ENCODE data around the gene TRAPPC1. TPM values are rescaled to one million over a fixed set of nuclear protein-coding genes. Genes with fewer than 3 reads are reported as not detected.

TRAPPC1 gene
- polyA plus RNA-seq, 4 donors, result 103 to 152 (median 118) TPM

- peak in 1 of 2 donors; percentile 44 for DNase-seq
- H3K27ac ChIP-seq (ENCODE audit: low read depth in 1 of 3, low read length in 2 of 3), result peak overlapping the region in 2 of 3 donors; percentile 75 to 78
- peaks cover 4 to 24% (median 6%) of the 10 kb centered on the region in 3 donors for H3K36me3 ChIP-seq (ENCODE audit: control insufficient read depth in 3 of 3, insufficient read depth in 2 of 3, low read depth in 1 of 3, low read length in 3 of 3)
- H3K9me3 ChIP-seq (ENCODE audit: control insufficient read depth in 2 of 2, insufficient read depth in 1 of 2, low read depth in 1 of 2, low read length in 1 of 2), result no peaks in the 10 kb centered on the region
- WGBS, 3 donors, result 0 to 1% (median 1%) methylated on average over 16 to 17 of the region's 17 CpGs
- H3K4me1 ChIP-seq (ENCODE audit: control insufficient read depth in 3 of 3, insufficient read depth in 2 of 3, low read depth in 1 of 3, low read length in 2 of 3), result peaks cover 0 to 21% (median 13%) of the 10 kb centered on the region in 3 donors
- no peak for FAIRE-seq
- peak overlapping the region; percentile 55 to 97 (median 61) for H3K4me3 ChIP-seq (ENCODE audit: low read depth in 1 of 3, low read length in 3 of 3)
- peaks cover 0 to 9% (median 0%) of the 10 kb centered on the region in 3 donors for H3K27me3 ChIP-seq (ENCODE audit: control insufficient read depth in 3 of 3, insufficient read depth in 3 of 3, low read length in 3 of 3)
Observed at GRCh38 chr17:7932483-7932891, 741 bp upstream of the TRAPPC1 start.

DNA sequence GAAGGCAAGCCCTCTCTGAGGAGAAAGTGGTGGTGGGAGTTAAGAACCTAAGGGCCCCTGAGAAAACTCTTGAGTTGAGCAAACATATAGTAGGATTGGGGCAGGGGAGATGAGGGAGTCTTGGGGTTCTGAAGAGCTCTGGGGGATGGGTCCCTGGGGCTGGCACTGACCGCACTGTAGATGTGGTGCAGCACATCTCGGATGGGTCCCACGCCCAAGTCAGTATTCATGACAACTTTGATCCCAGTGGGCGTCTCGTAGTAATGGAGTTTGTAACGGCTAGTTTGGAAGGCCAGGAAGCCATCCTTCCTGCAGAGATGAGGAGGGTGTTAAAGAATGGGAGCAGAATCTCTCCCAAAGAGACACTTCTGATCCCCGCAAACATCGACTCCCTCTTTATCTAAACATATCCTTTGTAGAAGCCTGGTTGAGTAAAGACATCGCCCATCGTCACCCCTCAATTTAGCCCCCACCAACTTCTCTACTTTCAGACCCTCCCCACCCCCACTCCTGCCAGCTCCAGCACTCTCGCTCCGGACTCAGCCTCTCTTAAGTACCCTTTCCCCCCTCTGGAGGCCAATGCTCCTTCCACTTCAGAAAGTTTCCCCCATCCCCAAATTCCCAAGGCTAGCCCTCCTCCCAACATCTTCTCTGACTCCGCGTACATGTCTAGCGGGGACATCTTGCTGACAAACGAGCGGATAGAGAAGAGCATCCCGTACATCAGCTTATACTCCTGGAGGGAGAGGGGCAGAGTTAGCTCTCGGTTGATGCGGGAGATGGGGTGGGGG is 710 bp downstream of the TRAPPC1 start:
- Histone ChIP-seq H3K27me3 (ENCODE audit: control insufficient read depth in 3 of 3, insufficient read depth in 3 of 3, low read length in 3 of 3) (peaks cover 0 to 9% (median 0%) of the 10 kb centered on the region in 3 donors), H3K9me3 (ENCODE audit: control insufficient read depth in 2 of 2, insufficient read depth in 1 of 2, low read depth in 1 of 2, low read length in 1 of 2) (no peaks in the 10 kb centered on the region), H3K36me3 (ENCODE audit: control insufficient read depth in 3 of 3, insufficient read depth in 2 of 3, low read depth in 1 of 3, low read length in 3 of 3) (peaks cover 0 to 14% (median under 1%) of the 10 kb centered on the region in 3 donors), H3K4me3 (ENCODE audit: low read depth in 1 of 3, low read length in 3 of 3) (peak overlapping the region; percentile 47 to 97 (median 61)), H3K4me1 (ENCODE audit: control insufficient read depth in 3 of 3, insufficient read depth in 2 of 3, low read depth in 1 of 3, low read length in 2 of 3) (peaks cover 0 to 21% (median 13%) of the 10 kb centered on the region in 3 donors), H3K27ac (ENCODE audit: low read depth in 1 of 3, low read length in 2 of 3) (peak overlapping the region; percentile 52 to 76 (median 56))
- peak in 1 of 2 donors; percentile 5 for DNase-seq
- FAIRE-seq, result no peak
- WGBS, 3 donors, result 41 to 43% (median 41%) methylated on average over 20 of the region's 20 CpGs

GRCh38 chr17:7929158-7930023 is 2.4 kb downstream of the TRAPPC1 start, which contains the start of gene KCNAB3:
TSS of gene KCNAB3 (minus strand) at chr17:7929856. CDS start at chr17:7929435, 421 bp downstream.
- H3K4me3 ChIP-seq (ENCODE audit: low read depth in 1 of 3, low read length in 3 of 3), result peak within 1 kb of the TSS in 1 of 3 donors; percentile 29
- 37 to 81% (median 63%) methylated on average over 56 to 67 of the region's 67 CpGs for WGBS, 3 donors
- peaks cover 0 to 9% (median 0%) of the 10 kb centered on the region in 3 donors for H3K27me3 ChIP-seq (ENCODE audit: control insufficient read depth in 3 of 3, insufficient read depth in 3 of 3, low read length in 3 of 3)
- FAIRE-seq, result no peak
- H3K4me1 ChIP-seq (ENCODE audit: control insufficient read depth in 3 of 3, insufficient read depth in 2 of 3, low read depth in 1 of 3, low read length in 2 of 3), result peaks cover 0 to 21% (median 13%) of the 10 kb centered on the region in 3 donors
- H3K36me3 ChIP-seq (ENCODE audit: control insufficient read depth in 3 of 3, insufficient read depth in 2 of 3, low read depth in 1 of 3, low read length in 3 of 3), result peaks cover 0 to 9% (median 0%) of the 10 kb centered on the region in 3 donors
- no peak within 1 kb of the TSS for H3K27ac ChIP-seq (ENCODE audit: low read depth in 1 of 3, low read length in 2 of 3)
- no peaks in the 10 kb centered on the region for H3K9me3 ChIP-seq (ENCODE audit: control insufficient read depth in 2 of 2, insufficient read depth in 1 of 2, low read depth in 1 of 2, low read length in 1 of 2)
- peak; percentile 9 to 51 for DNase-seq

DNA sequence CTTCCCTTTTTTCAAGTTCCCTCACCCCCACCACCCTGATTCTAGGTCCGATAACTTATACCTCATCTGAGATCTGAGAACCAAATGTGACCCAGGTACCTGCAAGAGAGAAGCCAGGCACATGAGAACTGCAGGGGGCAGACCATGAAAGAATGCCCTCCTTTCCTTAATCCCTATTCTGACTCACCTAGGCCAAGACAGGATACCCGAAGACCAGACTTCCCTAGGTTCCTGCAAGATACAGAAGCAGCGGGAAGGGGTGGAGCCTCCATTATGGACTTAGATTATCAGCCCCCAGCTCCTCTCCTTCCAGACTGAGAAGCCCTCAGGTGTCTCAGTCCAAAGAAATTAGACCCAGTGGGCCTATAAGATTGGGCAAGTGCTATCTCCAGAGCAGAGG is 4.2 kb downstream of the TRAPPC1 start:
- no peak overlapping the region for H3K4me3 ChIP-seq (ENCODE audit: low read depth in 1 of 3, low read length in 3 of 3)
- H3K27ac ChIP-seq (ENCODE audit: low read depth in 1 of 3, low read length in 2 of 3), result no peak overlapping the region
- H3K27me3 ChIP-seq (ENCODE audit: control insufficient read depth in 3 of 3, insufficient read depth in 3 of 3, low read length in 3 of 3), result peaks cover 0 to 9% (median 0%) of the 10 kb centered on the region in 3 donors
- H3K36me3 ChIP-seq (ENCODE audit: control insufficient read depth in 3 of 3, insufficient read depth in 2 of 3, low read depth in 1 of 3, low read length in 3 of 3), result peaks cover 0 to 7% (median 0%) of the 10 kb centered on the region in 3 donors
- 81 to 84% (median 84%) methylated on average over 3 of the region's 3 CpGs for WGBS, 3 donors
- H3K4me1 ChIP-seq (ENCODE audit: control insufficient read depth in 3 of 3, insufficient read depth in 2 of 3, low read depth in 1 of 3, low read length in 2 of 3), result peaks cover 0 to 20% (median 6%) of the 10 kb centered on the region in 3 donors
- no peak for DNase-seq
- no peak for FAIRE-seq
- H3K9me3 ChIP-seq (ENCODE audit: control insufficient read depth in 2 of 2, insufficient read depth in 1 of 2, low read depth in 1 of 2, low read length in 1 of 2), result no peaks in the 10 kb centered on the region

GRCh38 chr17:7922845-7923628 is 8.7 kb downstream of the TRAPPC1 start:
- Histone ChIP-seq H3K9me3 (ENCODE audit: control insufficient read depth in 2 of 2, insufficient read depth in 1 of 2, low read depth in 1 of 2, low read length in 1 of 2) (no peaks in the 10 kb centered on the region), H3K27me3 (ENCODE audit: control insufficient read depth in 3 of 3, insufficient read depth in 3 of 3, low read length in 3 of 3) (no peaks in the 10 kb centered on the region), H3K4me3 (ENCODE audit: low read depth in 1 of 3, low read length in 3 of 3) (peak overlapping the region; percentile 24 to 60 (median 46)), H3K36me3 (ENCODE audit: control insufficient read depth in 3 of 3, insufficient read depth in 2 of 3, low read depth in 1 of 3, low read length in 3 of 3) (peaks cover 0 to 2% (median 0%) of the 10 kb centered on the region in 3 donors), H3K27ac (ENCODE audit: low read depth in 1 of 3, low read length in 2 of 3) (peak overlapping the region in 2 of 3 donors; percentile 66 to 85), H3K4me1 (ENCODE audit: control insufficient read depth in 3 of 3, insufficient read depth in 2 of 3, low read depth in 1 of 3, low read length in 2 of 3) (peaks cover 0 to 12% (median 6%) of the 10 kb centered on the region in 3 donors)
- WGBS, 3 donors, result 19 to 21% (median 19%) methylated on average over 44 to 45 of the region's 45 CpGs
- FAIRE-seq, result no peak
- peak; percentile 78 to 94 for DNase-seq

DNA sequence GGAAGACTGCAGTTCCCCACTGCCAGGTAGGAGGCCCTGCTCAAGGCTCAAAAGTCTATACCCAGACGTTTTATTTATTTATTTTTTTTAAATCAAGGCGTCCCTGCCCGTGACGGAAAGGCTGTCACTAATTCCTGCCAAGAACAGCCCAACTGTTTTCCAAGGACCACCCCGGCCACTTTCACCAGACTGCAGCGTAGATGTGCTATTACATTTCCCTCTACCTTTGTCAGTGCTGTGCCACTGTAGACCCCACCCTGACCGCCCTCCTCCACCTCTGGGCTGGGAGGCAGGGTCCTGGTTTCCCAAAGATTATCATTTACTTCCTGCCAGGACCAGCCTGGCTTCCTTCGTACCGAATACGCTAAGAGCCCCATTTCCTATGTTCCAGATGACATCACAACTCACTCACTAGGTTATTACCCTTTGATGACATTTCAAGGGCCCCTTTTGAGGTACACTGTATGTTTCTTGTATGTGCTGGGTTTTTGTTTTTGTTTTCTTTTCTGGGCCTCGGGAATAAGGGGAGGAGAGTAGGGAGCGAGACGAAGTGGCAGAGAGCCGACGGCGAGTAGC is 9.4 kb downstream of the TRAPPC1 start:
- H3K27ac ChIP-seq (ENCODE audit: low read depth in 1 of 3, low read length in 2 of 3), result peak overlapping the region in 2 of 3 donors; percentile 66 to 85
- no peak for DNase-seq

GRCh38 chr17:7916808-7917207 is 14.9 kb downstream of the TRAPPC1 start:
- WGBS, 3 donors, result 81 to 93% (median 90%) methylated on average over 2 of the region's 2 CpGs
- FAIRE-seq, result no peak
- Histone ChIP-seq H3K9me3 (ENCODE audit: control insufficient read depth in 2 of 2, insufficient read depth in 1 of 2, low read depth in 1 of 2, low read length in 1 of 2) (peaks cover 0 to 5% of the 10 kb centered on the region in 2 donors), H3K36me3 (ENCODE audit: control insufficient read depth in 3 of 3, insufficient read depth in 2 of 3, low read depth in 1 of 3, low read length in 3 of 3) (peaks cover 0 to 10% (median 0%) of the 10 kb centered on the region in 3 donors), H3K4me1 (ENCODE audit: control insufficient read depth in 3 of 3, insufficient read depth in 2 of 3, low read depth in 1 of 3, low read length in 2 of 3) (peaks cover 0 to 18% (median 0%) of the 10 kb centered on the region in 3 donors), H3K27ac (ENCODE audit: low read depth in 1 of 3, low read length in 2 of 3) (peak overlapping the region in 2 of 3 donors; percentile 92 to 95), H3K27me3 (ENCODE audit: control insufficient read depth in 3 of 3, insufficient read depth in 3 of 3, low read length in 3 of 3) (peaks cover 0 to 8% (median 0%) of the 10 kb centered on the region in 3 donors), H3K4me3 (ENCODE audit: low read depth in 1 of 3, low read length in 3 of 3) (peak overlapping the region in 1 of 3 donors; percentile 63)
- DNase-seq, result peak in 1 of 2 donors; percentile 11

More for the DNA sequence above, 9.4 kb downstream of the TRAPPC1 start:
- Histone ChIP-seq H3K9me3 (ENCODE audit: control insufficient read depth in 2 of 2, insufficient read depth in 1 of 2, low read depth in 1 of 2, low read length in 1 of 2) (no peaks in the 10 kb centered on the region), H3K4me1 (ENCODE audit: control insufficient read depth in 3 of 3, insufficient read depth in 2 of 3, low read depth in 1 of 3, low read length in 2 of 3) (peaks cover 0 to 12% (median 6%) of the 10 kb centered on the region in 3 donors), H3K27me3 (ENCODE audit: control insufficient read depth in 3 of 3, insufficient read depth in 3 of 3, low read length in 3 of 3) (no peaks in the 10 kb centered on the region), H3K36me3 (ENCODE audit: control insufficient read depth in 3 of 3, insufficient read depth in 2 of 3, low read depth in 1 of 3, low read length in 3 of 3) (no peaks in the 10 kb centered on the region), H3K4me3 (ENCODE audit: low read depth in 1 of 3, low read length in 3 of 3) (peak overlapping the region; percentile 24 to 60 (median 46))
- FAIRE-seq, result no peak
- 21 to 29% (median 29%) methylated on average over 16 of the region's 16 CpGs for WGBS, 3 donors

Data from small intestine (tissue), 7 donors.